Neural cell (in vitro differentiated cells): ENCODE data around the gene KCNH5. TPM values are rescaled to one million over a fixed set of nuclear protein-coding genes. Genes with fewer than 3 reads are reported as not detected.

ENCODE experiments used
- H2AFZ ChIP-seq: fragments of 200-600, 300-800 bp; sonication (generic), shearing (Covaris generic); 2 replicates; pipeline ENCODE4 v1.6.0; 2014; ENCODE audit warnings: low read depth, mild to moderate bottlenecking, antibody characterized with exemption, low read length, moderate library complexity
- H3F3A ChIP-seq: fragments of 200-600 bp; shearing (Covaris generic); 2 replicates; pipeline ENCODE4 v1.6.1; 2016; ENCODE audit warnings: mild to moderate bottlenecking, moderate library complexity, mixed read lengths, antibody characterized with exemption, low read length; ENCODE audit not compliant: insufficient read depth, poor library complexity, severe bottlenecking
- H3K27ac ChIP-seq: fragments of 200-600, 300-800 bp; sonication (generic), shearing (Covaris generic); 2 replicates; pipeline ENCODE4 v1.5.1; 2014; ENCODE audit warnings: mild to moderate bottlenecking, low read length, moderate library complexity
- H3K27me3 ChIP-seq: fragments of 300-800, 200-600 bp; sonication (generic), shearing (Covaris generic); 2 replicates; pipeline ENCODE4 v1.6.0; 2014; ENCODE audit warnings: mild to moderate bottlenecking, low read depth, low read length, moderate library complexity; ENCODE audit not compliant: insufficient read depth
- H3K36me3 ChIP-seq: fragments of 300-800, 200-600 bp; sonication (generic), shearing (Covaris generic); 2 replicates; pipeline ENCODE4 v1.5.1; 2014; ENCODE audit warnings: mild to moderate bottlenecking, antibody characterized with exemption, low read length, moderate library complexity; ENCODE audit not compliant: insufficient read depth
- H3K4me2 ChIP-seq: fragments of 300-800, 200-600 bp; sonication (generic), shearing (Covaris generic); 2 replicates; pipeline ENCODE4 v1.6.0; 2014; ENCODE audit warnings: mild to moderate bottlenecking, low read length
- H3K4me3 ChIP-seq: fragments of 300-800, 200-600 bp; sonication (generic), shearing (Covaris generic); 2 replicates; pipeline ENCODE4 v1.5.1; 2014; ENCODE audit warnings: mild to moderate bottlenecking, low read length, moderate library complexity
- H3K79me2 ChIP-seq: fragments of 200-600 bp; shearing (Covaris generic); replicated peaks from 2 replicates; pipeline ENCODE4 v1.6.0; 2014; ENCODE audit warnings: mild to moderate bottlenecking, low read length, moderate library complexity; ENCODE audit not compliant: insufficient read depth
- H3K9ac ChIP-seq: fragments of 300-800, 200-600 bp; sonication (generic), shearing (Covaris generic); 2 replicates; pipeline ENCODE4 v1.6.1; 2016; ENCODE audit warnings: mild to moderate bottlenecking, low read length, mixed read lengths
- H3K9me2 ChIP-seq: fragments of 200-600 bp; shearing (Covaris generic); 2 replicates; pipeline ENCODE4 v1.6.1; 2016; ENCODE audit warnings: mild to moderate bottlenecking, low read length, mixed read lengths; ENCODE audit not compliant: insufficient read depth
- H3K9me3 ChIP-seq: fragments of 200-600, 300-800 bp; sonication (generic), shearing (Covaris generic); 2 replicates; pipeline ENCODE4 v1.6.1; 2016; ENCODE audit warnings: mild to moderate bottlenecking, mixed run types, low read length, moderate library complexity, mixed read lengths
- H4K20me1 ChIP-seq: fragments of 200-600 bp; shearing (Covaris generic); 2 replicates; pipeline ENCODE4 v1.6.1; 2016; ENCODE audit warnings: mild to moderate bottlenecking, mixed run types; ENCODE audit not compliant: insufficient read depth
- CTCF ChIP-seq: fragments of 450-650 bp; IDR thresholded peaks from 2 replicates; pipeline ENCODE4 v1.5.1; 2014; ENCODE audit warnings: antibody characterized with exemption, mild to moderate bottlenecking, moderate library complexity; ENCODE audit not compliant: poor library complexity, severe bottlenecking
- EP300 ChIP-seq: fragments of 450-650 bp; conservative IDR thresholded peaks from 2 replicates; pipeline ENCODE4 v1.6.1; 2014; ENCODE audit warnings: antibody characterized with exemption, mild to moderate bottlenecking, moderate library complexity; ENCODE audit not compliant: poor library complexity, severe bottlenecking
- EZH2 ChIP-seq: fragments of 200-600, 300-800 bp; shearing (Covaris generic), sonication (generic); IDR thresholded peaks from 2 replicates; pipeline ENCODE4 v1.6.1; 2014; ENCODE audit warnings: antibody characterized with exemption, low read length, borderline replicate concordance, mild to moderate bottlenecking; ENCODE audit not compliant: insufficient read depth, poor library complexity, severe bottlenecking
- MXI1 ChIP-seq: fragments of 450-650 bp; conservative IDR thresholded peaks from 2 replicates; pipeline ENCODE4 v1.6.1; 2014; ENCODE audit warnings: antibody characterized with exemption, mild to moderate bottlenecking; ENCODE audit not compliant: poor library complexity, severe bottlenecking
- POLR2AphosphoS5 ChIP-seq: IDR thresholded peaks from 2 replicates; pipeline ENCODE4 v1.6.1; 2012
- RAD21 ChIP-seq: fragments of 450-650 bp; conservative IDR thresholded peaks from 2 replicates; pipeline ENCODE4 v1.6.1; 2014; ENCODE audit warnings: antibody characterized with exemption, mild to moderate bottlenecking, moderate library complexity
- REST ChIP-seq: IDR thresholded peaks from 2 replicates; pipeline ENCODE4 v1.6.1; 2012; ENCODE audit warnings: borderline replicate concordance
- SMC3 ChIP-seq: fragments of 450-650 bp; conservative IDR thresholded peaks from 2 replicates; pipeline ENCODE4 v1.6.1; 2014; ENCODE audit warnings: antibody characterized with exemption, mild to moderate bottlenecking, moderate library complexity; ENCODE audit not compliant: poor library complexity
- TAF1 ChIP-seq: IDR thresholded peaks from 2 replicates; pipeline ENCODE4 v1.6.1; 2012; ENCODE audit warnings: low read depth
- polyA plus RNA-seq: library from polyadenylated mRNA; depleted of rRNA; stranded (reverse); fragments of >200 nt; gene quantifications from 2 replicates; pipeline ENCODE4 v1.2.3, GENCODE V29; 2014

Gene KCNH5
- polyA plus RNA-seq, 1 donor from 2014 or later: 0.95 TPM

- no peak overlapping the region for H3K27ac ChIP-seq
- H3K27me3 ChIP-seq: no peaks in the 10 kb centered on the region
- H4K20me1 ChIP-seq: no peaks in the 10 kb centered on the region
- no peak overlapping the region for H2AFZ ChIP-seq
- H3K9ac ChIP-seq: no peak overlapping the region
- H3K9me3 ChIP-seq: no peaks in the 10 kb centered on the region
- H3K4me2 ChIP-seq: no peak overlapping the region
- H3K36me3 ChIP-seq: no peaks in the 10 kb centered on the region
- no peaks in the 10 kb centered on the region for H3K9me2 ChIP-seq
- no peaks in the 10 kb centered on the region for H3K79me2 ChIP-seq
- H3F3A ChIP-seq: no peaks in the 10 kb centered on the region
- no peak overlapping the region for H3K4me3 ChIP-seq
- TF ChIP-seq EZH2 (no peak), REST (no peak), POLR2AphosphoS5 (no peak), EP300 (no peak), RAD21 (no peak), CTCF (no peak), MXI1 (no peak), TAF1 (no peak), SMC3 (no peak)
Observed at GRCh38 chr14:62938778-62939177, 106.5 kb downstream of the KCNH5 start.

GRCh38 chr14:62934439-62934838 lies 110.8 kb downstream of the KCNH5 start:
- Histone ChIP-seq H3K4me3 (no peak overlapping the region), H3K27ac (no peak overlapping the region), H3K79me2 (no peaks in the 10 kb centered on the region), H3K9ac (no peak overlapping the region), H3K9me3 (no peaks in the 10 kb centered on the region), H3K9me2 (no peaks in the 10 kb centered on the region), H3K4me2 (no peak overlapping the region), H3K27me3 (no peaks in the 10 kb centered on the region), H3K36me3 (no peaks in the 10 kb centered on the region), H3F3A (no peaks in the 10 kb centered on the region), H2AFZ (no peak overlapping the region), H4K20me1 (no peaks in the 10 kb centered on the region)
- TF ChIP-seq TAF1: no peak
- TF ChIP-seq RAD21: no peak
- no peak for TF ChIP-seq MXI1
- no peak for TF ChIP-seq EP300

- Histone ChIP-seq H3K9ac (no peak overlapping the region), H3K4me3 (no peak overlapping the region), H2AFZ (no peak overlapping the region), H3K4me2 (no peak overlapping the region), H3K79me2 (no peaks in the 10 kb centered on the region), H3K36me3 (no peaks in the 10 kb centered on the region), H3K27ac (no peak overlapping the region), H3F3A (no peaks in the 10 kb centered on the region), H3K27me3 (no peaks in the 10 kb centered on the region), H3K9me3 (no peaks in the 10 kb centered on the region), H4K20me1 (no peaks in the 10 kb centered on the region), H3K9me2 (no peaks in the 10 kb centered on the region)
- TF ChIP-seq TAF1 (no peak), CTCF (no peak), MXI1 (no peak), EZH2 (no peak)
Observed at GRCh38 chr14:62921466-62921865, 123.8 kb downstream of the KCNH5 start.
